AG09319 (cell line): ENCODE results near the gene TAS2R38.

Experiments
- DNase-seq: peaks from one replicate; pipeline ENCODE4 v3.0.0-alpha.2; 2010; ENCODE audit warnings: low read depth; ENCODE audit errors: extremely low read depth
- TF ChIP-seq, protein P1 (sequence below): IDR thresholded peaks from 2 replicates; pipeline ENCODE4 v1.5.1; 2011; ENCODE audit warnings: low read depth, mild to moderate bottlenecking, inconsistent platforms, low read length, moderate library complexity

The TAS2R38 gene

DNA sequence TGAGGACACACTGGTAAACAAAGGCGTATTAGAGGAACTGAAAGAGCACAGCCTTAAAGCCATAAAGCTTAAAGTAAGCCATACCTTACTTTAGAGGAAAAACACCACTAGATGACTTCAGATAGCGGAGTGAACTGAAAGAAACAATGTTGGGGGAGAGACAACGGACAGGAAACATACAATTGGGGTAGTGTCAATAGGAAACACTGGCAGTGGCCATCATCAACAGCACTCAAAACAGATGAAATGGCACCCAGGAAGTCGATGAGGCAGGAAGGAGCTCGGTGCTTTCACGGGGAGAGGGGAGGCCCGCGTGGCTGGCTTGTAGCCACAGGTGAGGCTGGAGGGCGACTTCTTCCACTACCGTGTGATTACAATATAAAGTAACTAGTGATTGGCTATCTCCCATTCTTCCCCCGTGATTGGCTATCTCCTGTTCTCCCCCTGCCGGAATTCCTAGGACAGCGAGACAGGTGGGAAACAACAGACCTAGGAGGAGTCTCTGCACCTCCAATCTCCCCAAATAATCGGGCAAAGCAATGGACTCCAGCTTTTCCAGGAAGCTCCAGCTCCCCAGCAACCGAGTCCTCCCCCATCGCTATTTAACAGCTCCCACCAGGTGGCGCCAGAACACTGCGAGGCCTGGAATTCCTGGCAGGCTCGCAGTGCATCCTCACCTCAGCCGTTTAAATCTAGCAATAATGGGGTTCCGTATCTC is 2.4 kb upstream of the TAS2R38 start:
- no peak for DNase-seq
- TF ChIP-seq, protein P1, sequence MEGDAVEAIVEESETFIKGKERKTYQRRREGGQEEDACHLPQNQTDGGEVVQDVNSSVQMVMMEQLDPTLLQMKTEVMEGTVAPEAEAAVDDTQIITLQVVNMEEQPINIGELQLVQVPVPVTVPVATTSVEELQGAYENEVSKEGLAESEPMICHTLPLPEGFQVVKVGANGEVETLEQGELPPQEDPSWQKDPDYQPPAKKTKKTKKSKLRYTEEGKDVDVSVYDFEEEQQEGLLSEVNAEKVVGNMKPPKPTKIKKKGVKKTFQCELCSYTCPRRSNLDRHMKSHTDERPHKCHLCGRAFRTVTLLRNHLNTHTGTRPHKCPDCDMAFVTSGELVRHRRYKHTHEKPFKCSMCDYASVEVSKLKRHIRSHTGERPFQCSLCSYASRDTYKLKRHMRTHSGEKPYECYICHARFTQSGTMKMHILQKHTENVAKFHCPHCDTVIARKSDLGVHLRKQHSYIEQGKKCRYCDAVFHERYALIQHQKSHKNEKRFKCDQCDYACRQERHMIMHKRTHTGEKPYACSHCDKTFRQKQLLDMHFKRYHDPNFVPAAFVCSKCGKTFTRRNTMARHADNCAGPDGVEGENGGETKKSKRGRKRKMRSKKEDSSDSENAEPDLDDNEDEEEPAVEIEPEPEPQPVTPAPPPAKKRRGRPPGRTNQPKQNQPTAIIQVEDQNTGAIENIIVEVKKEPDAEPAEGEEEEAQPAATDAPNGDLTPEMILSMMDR = no peak; the same call in 1 of the 2 replicates

DNA sequence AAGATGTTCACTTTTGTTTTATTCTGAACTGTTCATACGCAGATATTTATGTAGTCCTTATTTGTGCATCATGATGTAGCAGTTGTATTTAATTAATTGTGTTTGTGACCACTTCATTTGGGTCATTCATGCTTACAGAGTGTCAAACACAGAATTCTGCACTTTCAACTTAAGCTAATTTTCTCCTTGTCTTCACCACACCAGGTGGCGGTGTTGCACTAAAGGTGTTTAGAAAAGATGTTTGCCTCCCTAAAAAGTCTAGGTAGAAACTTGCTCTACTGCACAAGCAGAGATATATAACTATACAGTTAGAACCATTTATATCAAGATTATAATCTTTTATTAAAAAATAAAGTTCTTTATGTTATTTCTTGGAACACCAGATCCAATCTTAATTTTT is 1.3 kb upstream of the TAS2R38 start:
- no peak for DNase-seq
- TF ChIP-seq, protein P1 = no peak

DNA sequence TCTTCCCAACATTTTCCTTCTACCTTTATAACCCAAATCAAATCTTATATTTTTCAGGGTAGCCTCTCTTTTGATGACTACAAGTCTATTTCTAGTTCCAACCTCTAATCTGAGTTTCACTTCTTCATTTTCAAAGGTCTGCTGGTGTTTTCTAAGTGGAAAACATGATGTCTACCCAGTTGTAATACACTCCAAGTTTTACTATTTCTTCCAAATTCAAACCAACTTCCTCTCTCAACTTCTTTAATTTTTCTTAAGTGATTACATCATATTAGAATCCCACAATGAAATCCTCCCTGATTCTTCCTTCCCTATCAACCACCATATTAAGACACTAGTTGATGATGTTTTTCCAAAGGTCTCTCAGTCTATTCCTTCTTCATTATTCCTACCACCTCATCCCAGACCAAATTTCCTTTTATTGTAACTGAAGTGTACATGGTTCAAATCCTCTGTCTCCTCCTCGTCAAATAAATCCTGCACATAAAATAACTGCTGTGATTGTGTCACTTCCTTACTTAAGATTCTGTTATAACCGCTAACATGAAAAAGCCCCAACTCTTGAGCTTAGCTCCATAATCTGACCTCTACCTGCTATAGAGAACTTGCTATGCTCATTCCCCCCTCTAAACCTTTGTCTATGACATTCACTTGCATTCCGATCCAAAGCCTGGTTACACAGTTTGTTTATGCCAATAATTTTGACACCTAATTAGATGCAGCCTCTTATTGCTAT is 12.7 kb downstream of the TAS2R38 start:
- no peak for DNase-seq
- TF ChIP-seq, protein P1 = no peak

DNA sequence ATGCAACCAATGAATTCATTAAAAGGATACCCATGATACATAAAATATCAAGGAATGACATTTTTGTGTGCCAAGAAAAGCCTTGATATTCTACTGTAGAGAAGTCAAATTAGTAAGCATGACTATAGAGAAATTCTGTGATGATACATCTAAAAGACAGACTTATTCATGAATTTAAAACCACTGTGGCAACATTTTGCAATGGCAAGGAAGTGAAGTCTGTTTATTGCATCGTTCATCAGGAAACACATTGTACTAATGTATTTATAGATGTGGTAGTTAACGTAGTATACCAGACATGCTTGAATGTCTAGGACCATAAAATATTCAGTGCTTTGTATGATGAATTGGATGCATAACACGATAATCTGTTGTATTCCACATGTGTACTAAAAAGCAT is 17.5 kb downstream of the TAS2R38 start:
- TF ChIP-seq, protein P1 = no peak
- DNase-seq = no peak

DNA sequence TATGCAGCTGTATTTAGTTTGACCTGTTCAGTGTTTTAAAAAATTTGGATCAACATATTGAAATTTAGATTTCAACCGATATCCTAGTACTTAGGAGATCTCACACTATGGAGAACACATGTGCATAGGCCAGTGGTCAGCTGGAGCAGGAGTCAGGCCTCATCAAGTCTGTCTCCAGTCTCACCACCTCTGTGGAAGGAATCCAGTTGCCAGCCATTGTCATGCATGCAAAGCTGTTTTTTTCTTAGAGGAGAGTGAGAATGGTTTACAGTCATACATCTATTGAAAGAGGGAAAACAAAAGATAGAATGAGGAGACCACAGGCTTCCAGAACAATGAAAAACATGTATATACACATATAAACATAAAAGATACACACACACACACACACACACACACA is 19.2 kb downstream of the TAS2R38 start:
- TF ChIP-seq, protein P1 = no peak

DNA sequence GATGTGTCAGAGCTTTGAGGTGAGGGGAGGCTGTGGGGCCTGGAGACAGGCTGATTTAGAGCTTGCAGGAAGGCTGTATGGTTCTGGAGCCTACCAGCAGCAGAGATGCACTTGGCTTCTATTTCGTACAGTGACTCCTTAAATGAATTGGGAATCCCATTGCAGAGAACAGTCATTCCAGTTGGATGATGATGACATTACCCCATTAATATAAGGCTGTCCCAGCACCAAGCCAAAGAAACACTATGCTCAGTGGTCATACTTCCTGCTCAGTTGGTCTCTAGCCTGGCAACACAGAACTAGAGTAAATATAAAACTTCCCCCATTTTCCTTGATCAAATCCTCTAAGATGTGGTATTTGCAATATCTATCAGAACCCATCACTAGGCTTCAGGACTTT is 21.1 kb downstream of the TAS2R38 start:
- DNase-seq = no peak
- TF ChIP-seq, protein P1 = no peak

More for the DNA sequence above, 19.2 kb downstream of the TAS2R38 start:
- no peak for DNase-seq

DNA sequence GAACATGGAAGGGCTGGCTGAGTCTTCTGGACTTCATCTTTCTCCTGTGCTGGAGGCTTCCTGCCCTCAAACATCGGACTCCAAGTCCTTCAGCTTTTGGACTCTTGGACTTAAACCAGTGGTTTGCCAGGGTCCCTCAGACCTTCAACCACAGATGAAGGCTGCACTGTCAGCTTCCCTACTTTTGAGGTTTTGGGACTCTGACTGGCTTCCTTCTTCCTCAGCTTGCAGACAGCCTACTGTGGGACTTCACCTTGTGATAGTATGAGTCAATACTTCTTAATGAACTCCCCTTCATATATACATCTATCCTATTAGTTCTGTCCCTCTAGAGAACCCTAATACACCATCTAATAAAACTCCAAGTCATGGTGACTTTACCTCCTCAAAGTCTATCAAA is 22.8 kb downstream of the TAS2R38 start:
- DNase-seq = no peak
- TF ChIP-seq, protein P1 = no peak
